ENCODE data around the gene PRKCQ. TPM values are rescaled to one million over a fixed set of nuclear protein-coding genes. Genes with fewer than 3 reads are reported as not detected.

Gene PRKCQ
- total RNA-seq, 1 donor from 2014 or later = 2.1 TPM

GRCh38 chr10:6537770-6538169 lies 42.3 kb downstream of the PRKCQ start:
- peaks cover 5% of the 10 kb centered on the region for H3K27me3 Mint-ChIP-seq (ENCODE audit: low read depth, unreplicated experiment)
- H3K4me1 Mint-ChIP-seq (ENCODE audit: low read depth, unreplicated experiment) = no peaks in the 10 kb centered on the region
- no peak overlapping the region for H3K9ac ChIP-seq (ENCODE audit: low read length)
- no peak overlapping the region for H3K27ac Mint-ChIP-seq (ENCODE audit: unreplicated experiment)
- H3K9me3 Mint-ChIP-seq (ENCODE audit: unreplicated experiment) = no peaks in the 10 kb centered on the region
- H2AFZ ChIP-seq (ENCODE audit: low read depth, low read length) = no peak overlapping the region
- no peaks in the 10 kb centered on the region for H3K9me3 ChIP-seq (ENCODE audit: insufficient read depth, low read depth, low read length)
- no peaks in the 10 kb centered on the region for H3K79me2 ChIP-seq (ENCODE audit: insufficient read depth, low read length)
- no peak overlapping the region for H3K4me3 ChIP-seq (ENCODE audit: insufficient read depth, low read depth, low read length)
- no peaks in the 10 kb centered on the region for H3K36me3 ChIP-seq (ENCODE audit: insufficient read depth, low read length)
- H3K4me1 ChIP-seq (ENCODE audit: insufficient read depth, low read length) = no peaks in the 10 kb centered on the region
- no peak overlapping the region for H3K4me2 ChIP-seq (ENCODE audit: low read length)
- H4K20me1 ChIP-seq (ENCODE audit: insufficient read depth, low read length) = no peaks in the 10 kb centered on the region
- no peak overlapping the region for H3K4me3 Mint-ChIP-seq (ENCODE audit: unreplicated experiment)
- FAIRE-seq (no peak), DNase-seq (ENCODE audit: low read depth) (no peak)
- no peaks in the 10 kb centered on the region for H3K36me3 Mint-ChIP-seq (ENCODE audit: low read depth, unreplicated experiment)
- H3K27me3 ChIP-seq (ENCODE audit: insufficient read depth, low read length) = no peaks in the 10 kb centered on the region
- no peak overlapping the region for H3K27ac ChIP-seq (ENCODE audit: low read depth, low read length)
- TF ChIP-seq EZH2 (IDR thresholded peaks at IDR 0.05; ENCODE audit: insufficient read depth, low read length) = no peak
- no peak for TF ChIP-seq CTCF (IDR thresholded peaks at IDR 0.05; ENCODE audit: insufficient read depth, low read depth, low read length)

GRCh38 chr10:6536102-6536501 lies 44.0 kb downstream of the PRKCQ start:
- no peaks in the 10 kb centered on the region for H3K4me1 ChIP-seq (ENCODE audit: insufficient read depth, low read length)
- H2AFZ ChIP-seq (ENCODE audit: low read depth, low read length) = no peak overlapping the region
- no peak overlapping the region for H3K27ac ChIP-seq (ENCODE audit: low read depth, low read length)
- H3K9me3 ChIP-seq (ENCODE audit: insufficient read depth, low read depth, low read length) = no peaks in the 10 kb centered on the region
- H3K4me2 ChIP-seq (ENCODE audit: low read length) = no peak overlapping the region
- no peaks in the 10 kb centered on the region for H3K9me3 Mint-ChIP-seq (ENCODE audit: unreplicated experiment)
- no peak overlapping the region for H3K9ac ChIP-seq (ENCODE audit: low read length)
- no peaks in the 10 kb centered on the region for H3K4me1 Mint-ChIP-seq (ENCODE audit: low read depth, unreplicated experiment)
- no peaks in the 10 kb centered on the region for H3K79me2 ChIP-seq (ENCODE audit: insufficient read depth, low read length)
- H3K27me3 ChIP-seq (ENCODE audit: insufficient read depth, low read length) = no peaks in the 10 kb centered on the region
- H4K20me1 ChIP-seq (ENCODE audit: insufficient read depth, low read length) = no peaks in the 10 kb centered on the region
- no peak overlapping the region for H3K4me3 ChIP-seq (ENCODE audit: insufficient read depth, low read depth, low read length)
- FAIRE-seq (no peak), DNase-seq (ENCODE audit: low read depth) (no peak)
- TF ChIP-seq EZH2 (IDR thresholded peaks at IDR 0.05; ENCODE audit: insufficient read depth, low read length) (no peak), CTCF (IDR thresholded peaks at IDR 0.05; ENCODE audit: insufficient read depth, low read depth, low read length) (no peak)
- H3K27me3 Mint-ChIP-seq (ENCODE audit: low read depth, unreplicated experiment) = peaks cover 3% of the 10 kb centered on the region
- H3K27ac Mint-ChIP-seq (ENCODE audit: unreplicated experiment) = no peak overlapping the region
- H3K4me3 Mint-ChIP-seq (ENCODE audit: unreplicated experiment) = no peak overlapping the region
- no peaks in the 10 kb centered on the region for H3K36me3 Mint-ChIP-seq (ENCODE audit: low read depth, unreplicated experiment)
- no peaks in the 10 kb centered on the region for H3K36me3 ChIP-seq (ENCODE audit: insufficient read depth, low read length)

- no peak overlapping the region for H3K27ac ChIP-seq (ENCODE audit: low read depth, low read length)
- no peak for FAIRE-seq
- TF ChIP-seq CTCF (IDR thresholded peaks at IDR 0.05; ENCODE audit: insufficient read depth, low read depth, low read length) (no peak), EZH2 (IDR thresholded peaks at IDR 0.05; ENCODE audit: insufficient read depth, low read length) (no peak)
- H3K36me3 ChIP-seq (ENCODE audit: insufficient read depth, low read length) = no peaks in the 10 kb centered on the region
- Mint-ChIP-seq H3K4me3 (ENCODE audit: unreplicated experiment) (no peak overlapping the region), H3K36me3 (ENCODE audit: low read depth, unreplicated experiment) (no peaks in the 10 kb centered on the region), H3K27me3 (ENCODE audit: low read depth, unreplicated experiment) (peaks cover 2% of the 10 kb centered on the region), H3K9me3 (ENCODE audit: unreplicated experiment) (no peaks in the 10 kb centered on the region), H3K4me1 (ENCODE audit: low read depth, unreplicated experiment) (no peaks in the 10 kb centered on the region), H3K27ac (ENCODE audit: unreplicated experiment) (no peak overlapping the region)
- no peaks in the 10 kb centered on the region for H3K9me3 ChIP-seq (ENCODE audit: insufficient read depth, low read depth, low read length)
- H3K9ac ChIP-seq (ENCODE audit: low read length) = no peak overlapping the region
- H3K4me1 ChIP-seq (ENCODE audit: insufficient read depth, low read length) = no peaks in the 10 kb centered on the region
- no peak overlapping the region for H3K4me3 ChIP-seq (ENCODE audit: insufficient read depth, low read depth, low read length)
- H2AFZ ChIP-seq (ENCODE audit: low read depth, low read length) = no peak overlapping the region
- H3K4me2 ChIP-seq (ENCODE audit: low read length) = no peak overlapping the region
- H3K27me3 ChIP-seq (ENCODE audit: insufficient read depth, low read length) = no peaks in the 10 kb centered on the region
- H4K20me1 ChIP-seq (ENCODE audit: insufficient read depth, low read length) = no peaks in the 10 kb centered on the region
- DNase-seq (ENCODE audit: low read depth) = no peak
- no peaks in the 10 kb centered on the region for H3K79me2 ChIP-seq (ENCODE audit: insufficient read depth, low read length)
These were observed 44.8 kb downstream of the PRKCQ start for GRCh38 chr10:6535156-6535764.
